ENCODE data around the gene MMP24. TPM values are rescaled to one million over a fixed set of nuclear protein-coding genes. Genes with fewer than 3 reads are reported as not detected.
A peak's percentile ranks its signal among the peaks of the same experiment; 100 is the strongest.
"Not testable (repeated sequence)": the region's sequence is repeated elsewhere in the genome, so short reads cannot be mapped to it uniquely, and the experiment has no call there.

Gene MMP24
- total RNA-seq, 1 donor from 2014 or later = 0.05 TPM

GRCh38 chr20:35196313-35196712, 30.2 kb upstream of the MMP24 start:
- no peak overlapping the region for H3K4me3 Mint-ChIP-seq
- H3K36me3 Mint-ChIP-seq (ENCODE audit: low read depth) = peaks cover 13% of the 10 kb centered on the region
- peaks cover 25% of the 10 kb centered on the region for H3K9me3 Mint-ChIP-seq
- H3K27me3 Mint-ChIP-seq (ENCODE audit: insufficient read depth) = no peaks in the 10 kb centered on the region
- H3K4me1 Mint-ChIP-seq (ENCODE audit: low read depth) = no peaks in the 10 kb centered on the region
- H3K27ac Mint-ChIP-seq = no peak overlapping the region
- intact Hi-C loops (cut with micrococcal nuclease) = no loop called here
- no peak for DNase-seq (ENCODE audit: low spot score)

DNA sequence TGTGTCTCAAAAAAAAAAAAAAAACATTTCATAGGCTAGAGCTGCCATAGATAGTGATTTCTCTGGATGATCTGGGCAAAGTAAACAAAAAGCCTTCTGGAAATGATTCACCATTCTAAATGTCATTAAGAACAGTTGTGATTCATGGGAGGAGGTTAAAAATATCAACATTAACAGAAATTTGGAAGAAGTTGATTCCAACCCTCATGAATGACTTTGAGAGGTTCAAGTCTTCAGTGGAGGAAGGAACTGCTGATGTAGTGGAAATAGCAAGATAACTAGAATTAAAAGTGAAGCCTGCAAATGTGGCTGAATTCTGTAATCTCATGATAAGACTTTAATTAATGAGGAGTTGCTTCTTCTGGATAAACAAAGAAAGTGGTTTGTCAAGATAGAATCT, 26.8 kb upstream of the MMP24 start:
- peaks cover 23% of the 10 kb centered on the region for H3K9me3 Mint-ChIP-seq
- intact Hi-C loops (cut with micrococcal nuclease) = no loop called here
- H3K4me3 Mint-ChIP-seq = no peak overlapping the region
- no peaks in the 10 kb centered on the region for H3K4me1 Mint-ChIP-seq (ENCODE audit: low read depth)
- no peak overlapping the region for H3K27ac Mint-ChIP-seq
- DNase-seq (ENCODE audit: low spot score) = no peak
- peaks cover 13% of the 10 kb centered on the region for H3K36me3 Mint-ChIP-seq (ENCODE audit: low read depth)
- H3K27me3 Mint-ChIP-seq (ENCODE audit: insufficient read depth) = no peaks in the 10 kb centered on the region

DNA sequence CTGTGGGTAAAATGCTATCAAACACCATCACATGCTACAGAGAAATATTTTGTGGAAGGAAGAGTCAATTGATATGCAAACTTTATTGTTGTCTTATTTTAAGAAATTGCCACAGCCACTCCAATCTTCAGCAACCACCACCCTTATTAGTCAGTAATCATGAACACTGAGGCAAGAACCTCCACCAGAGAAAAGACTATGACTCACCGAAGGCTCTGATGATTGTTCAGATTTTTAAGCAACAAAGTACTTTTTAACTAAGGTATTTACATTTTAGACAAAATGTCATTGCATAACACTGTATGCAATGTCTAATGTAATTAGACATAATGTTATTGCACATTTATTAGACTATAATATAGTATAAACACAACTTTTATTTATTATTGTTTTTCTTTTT, 26.2 kb upstream of the MMP24 start:
- H3K4me1 Mint-ChIP-seq (ENCODE audit: low read depth) = no peaks in the 10 kb centered on the region
- peaks cover 13% of the 10 kb centered on the region for H3K36me3 Mint-ChIP-seq (ENCODE audit: low read depth)
- H3K4me3 Mint-ChIP-seq = no peak overlapping the region
- intact Hi-C loops (cut with micrococcal nuclease) = no loop called here
- H3K9me3 Mint-ChIP-seq = peaks cover 19% of the 10 kb centered on the region
- no peaks in the 10 kb centered on the region for H3K27me3 Mint-ChIP-seq (ENCODE audit: insufficient read depth)
- no peak for DNase-seq (ENCODE audit: low spot score)
- H3K27ac Mint-ChIP-seq = no peak overlapping the region

DNA sequence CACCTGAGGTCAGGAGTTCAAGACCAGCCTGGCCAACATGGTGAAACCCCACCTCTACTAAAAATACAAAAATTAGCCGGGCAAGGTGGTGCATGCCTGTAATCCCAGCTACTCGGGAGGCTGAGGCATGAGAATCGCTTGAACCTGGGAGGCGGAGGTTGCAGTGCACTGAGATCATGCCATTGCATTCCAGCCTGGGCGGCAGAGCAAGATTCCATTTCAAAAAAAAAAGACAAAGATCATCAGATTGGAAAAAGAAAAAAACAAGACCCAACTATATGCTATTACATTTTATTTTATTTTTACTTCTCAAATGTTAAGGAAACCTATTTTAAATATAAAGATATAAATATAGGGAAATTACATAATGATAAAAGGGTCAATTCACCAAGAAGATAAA, 25.0 kb upstream of the MMP24 start:
- H3K27me3 Mint-ChIP-seq (ENCODE audit: insufficient read depth); H3K4me3 Mint-ChIP-seq; H3K4me1 Mint-ChIP-seq (ENCODE audit: low read depth); H3K27ac Mint-ChIP-seq; DNase-seq (ENCODE audit: low spot score); intact Hi-C loops (cut with micrococcal nuclease): not testable (repeated sequence)
- H3K36me3 Mint-ChIP-seq (ENCODE audit: low read depth) = peaks cover 11% of the 10 kb centered on the region
- H3K9me3 Mint-ChIP-seq = peaks cover 15% of the 10 kb centered on the region

DNA sequence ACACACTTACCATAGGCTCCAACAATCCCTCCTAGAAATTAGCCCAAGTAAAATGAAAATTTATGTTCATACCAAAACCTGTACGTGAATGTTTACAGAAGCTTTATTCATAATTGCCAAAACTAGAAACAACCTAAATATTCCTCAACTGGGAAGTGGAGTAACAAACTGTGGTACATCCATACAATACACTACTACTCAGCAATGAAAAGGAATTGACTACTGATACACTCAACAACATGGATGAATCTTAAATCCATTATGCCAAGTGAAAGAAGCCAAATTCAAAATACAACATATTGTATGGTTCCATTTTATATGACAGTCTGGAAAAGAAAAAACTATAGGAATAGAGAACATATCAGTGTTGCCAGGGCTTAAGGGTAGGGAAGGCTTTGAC, 19.7 kb upstream of the MMP24 start:
- intact Hi-C loops (cut with micrococcal nuclease) = no loop called here
- H3K27me3 Mint-ChIP-seq (ENCODE audit: insufficient read depth) = no peaks in the 10 kb centered on the region
- H3K4me1 Mint-ChIP-seq (ENCODE audit: low read depth) = no peaks in the 10 kb centered on the region
- H3K36me3 Mint-ChIP-seq (ENCODE audit: low read depth) = no peaks in the 10 kb centered on the region
- DNase-seq (ENCODE audit: low spot score) = no peak
- no peak overlapping the region for H3K4me3 Mint-ChIP-seq
- H3K9me3 Mint-ChIP-seq = no peaks in the 10 kb centered on the region
- H3K27ac Mint-ChIP-seq = no peak overlapping the region

DNA sequence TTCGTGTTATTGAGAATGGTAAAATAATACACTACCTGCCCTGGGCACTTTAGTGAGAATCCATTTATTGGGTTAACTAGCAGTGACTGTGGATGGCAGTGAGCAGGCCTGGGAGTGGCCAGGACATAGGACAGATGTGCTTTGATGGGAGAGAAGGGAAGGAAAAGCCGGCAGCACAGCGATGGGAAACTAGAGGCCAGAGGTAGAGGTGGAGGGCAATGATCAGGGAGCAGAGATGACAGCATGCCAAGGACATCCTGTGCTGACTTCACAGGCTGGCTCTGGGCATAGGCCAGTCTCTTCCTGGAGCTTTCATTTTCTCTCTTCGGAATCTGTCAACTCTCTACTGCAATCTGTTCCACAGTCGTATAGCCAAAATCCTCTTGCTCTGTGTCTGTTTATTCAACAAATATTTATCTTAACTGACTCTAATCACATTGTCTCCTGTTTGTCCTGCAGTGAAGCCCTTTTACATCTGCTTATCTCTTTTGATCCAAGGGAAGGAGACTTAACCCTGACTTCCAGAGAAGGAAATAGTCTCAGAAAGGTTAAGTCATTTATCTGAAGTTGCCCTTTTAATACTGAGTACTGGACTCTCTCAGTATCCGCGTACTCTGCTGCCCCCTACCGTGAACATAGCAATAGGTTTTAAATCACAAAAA, 18.4 kb upstream of the MMP24 start:
- Mint-ChIP-seq H3K36me3 (ENCODE audit: low read depth) (no peaks in the 10 kb centered on the region), H3K4me1 (ENCODE audit: low read depth) (no peaks in the 10 kb centered on the region), H3K9me3 (no peaks in the 10 kb centered on the region), H3K4me3 (no peak overlapping the region), H3K27ac (no peak overlapping the region), H3K27me3 (ENCODE audit: insufficient read depth) (no peaks in the 10 kb centered on the region)
- intact Hi-C loops (cut with micrococcal nuclease) = loop anchor here (1.0 to 2.0 kb wide), 5 partner anchors 61 to 374 kb away; partner anchors contain the start of gene GGT7
- peak; percentile 58 for DNase-seq (ENCODE audit: low spot score)

DNA sequence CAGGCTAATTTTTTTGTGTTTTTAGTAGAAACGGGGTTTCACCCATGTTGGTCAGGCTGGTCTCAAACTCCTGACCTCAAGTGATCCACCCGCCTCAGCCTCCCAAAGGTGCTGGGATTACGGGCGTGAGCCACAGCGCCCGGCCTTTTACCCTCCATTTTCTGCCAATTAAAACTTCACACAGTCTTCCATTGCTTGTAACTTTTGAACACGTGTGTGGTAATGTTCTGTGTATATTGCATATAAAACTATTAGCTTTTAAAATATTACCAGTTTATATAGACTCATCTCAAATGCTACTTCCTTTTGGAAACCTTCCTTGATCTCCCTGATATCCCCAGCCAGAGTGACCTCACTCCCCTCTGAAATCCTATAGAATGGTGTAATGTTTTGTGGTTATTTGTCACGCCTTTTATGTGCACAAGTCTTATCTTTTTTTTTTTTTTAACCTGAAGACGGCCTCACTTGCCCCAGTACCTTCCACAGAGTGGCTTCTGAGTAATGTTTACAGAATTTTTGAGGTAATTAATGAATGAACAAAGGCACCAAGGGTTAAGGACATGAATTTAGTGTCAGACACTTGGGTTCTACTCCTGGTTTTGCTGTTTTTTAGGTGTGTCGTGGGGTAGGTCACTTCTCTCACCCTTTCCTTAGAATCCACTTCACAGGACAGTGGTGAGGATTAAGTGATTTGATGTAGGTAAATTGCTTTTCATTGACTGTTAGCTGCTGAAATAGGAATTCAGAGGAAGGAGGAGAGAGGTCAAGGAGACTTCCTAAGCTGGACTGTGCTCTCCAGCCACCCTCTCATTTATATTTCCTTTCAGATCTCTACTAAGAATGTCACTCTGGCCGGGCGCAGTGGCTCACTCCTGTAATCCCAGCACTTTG, 11.2 kb upstream of the MMP24 start:
- intact Hi-C loops (cut with micrococcal nuclease) = no loop called here
- H3K27me3 Mint-ChIP-seq (ENCODE audit: insufficient read depth) = peaks cover 5% of the 10 kb centered on the region
- no peaks in the 10 kb centered on the region for H3K9me3 Mint-ChIP-seq
- H3K4me3 Mint-ChIP-seq = no peak overlapping the region
- no peak for DNase-seq (ENCODE audit: low spot score)
- H3K27ac Mint-ChIP-seq = no peak overlapping the region
- H3K4me1 Mint-ChIP-seq (ENCODE audit: low read depth) = no peaks in the 10 kb centered on the region
- H3K36me3 Mint-ChIP-seq (ENCODE audit: low read depth) = peaks cover 3% of the 10 kb centered on the region

DNA sequence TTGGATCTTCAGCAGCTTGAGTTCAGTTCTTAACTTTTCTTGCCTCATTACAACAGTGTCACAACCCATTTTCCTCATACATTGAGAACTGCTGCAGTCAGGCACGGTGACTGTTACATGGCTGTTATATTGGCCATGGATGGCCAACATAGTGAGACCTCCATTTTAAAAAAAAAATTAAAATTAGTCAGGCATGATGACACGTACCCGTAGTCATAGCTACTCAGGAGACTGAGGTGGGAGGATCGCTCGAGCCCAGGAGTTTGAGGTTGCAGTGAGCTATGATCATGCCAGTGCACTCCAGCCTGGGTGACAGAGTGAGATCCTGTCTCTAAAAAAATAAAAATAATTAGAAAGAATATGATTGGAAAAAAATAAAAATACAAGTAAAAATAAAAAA, 9.9 kb upstream of the MMP24 start:
- no peak overlapping the region for H3K27ac Mint-ChIP-seq
- peaks cover 5% of the 10 kb centered on the region for H3K27me3 Mint-ChIP-seq (ENCODE audit: insufficient read depth)
- H3K4me1 Mint-ChIP-seq (ENCODE audit: low read depth) = no peaks in the 10 kb centered on the region
- peaks cover 3% of the 10 kb centered on the region for H3K36me3 Mint-ChIP-seq (ENCODE audit: low read depth)
- intact Hi-C loops (cut with micrococcal nuclease) = no loop called here
- DNase-seq (ENCODE audit: low spot score) = no peak
- H3K4me3 Mint-ChIP-seq = no peak overlapping the region
- H3K9me3 Mint-ChIP-seq = no peaks in the 10 kb centered on the region

DNA sequence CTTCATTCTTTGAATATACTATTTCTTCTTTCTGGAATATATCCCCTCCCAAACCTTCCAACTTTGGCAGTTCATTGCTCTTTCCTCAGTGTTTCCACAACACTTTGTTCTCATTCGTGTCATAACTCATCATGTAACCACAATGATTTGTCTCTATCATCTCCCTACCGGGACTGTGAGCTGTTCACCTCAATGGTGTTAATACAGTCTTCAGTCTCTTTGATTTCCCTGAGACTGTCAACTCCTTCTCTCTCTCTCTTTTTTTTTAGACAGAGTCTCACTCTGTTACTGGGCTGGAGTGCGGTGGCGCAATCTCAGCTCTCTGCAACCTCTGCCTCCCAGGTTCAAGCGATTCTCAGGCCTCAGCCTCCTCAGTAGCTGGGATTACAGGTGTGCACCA, 2.5 kb upstream of the MMP24 start:
- intact Hi-C loops (cut with micrococcal nuclease) = no loop called here
- Mint-ChIP-seq H3K36me3 (ENCODE audit: low read depth) (peaks cover 14% of the 10 kb centered on the region), H3K27ac (no peak overlapping the region), H3K4me1 (ENCODE audit: low read depth) (peaks cover 8% of the 10 kb centered on the region), H3K9me3 (no peaks in the 10 kb centered on the region), H3K27me3 (ENCODE audit: insufficient read depth) (peaks cover 34% of the 10 kb centered on the region), H3K4me3 (no peak overlapping the region)
- DNase-seq (ENCODE audit: low spot score) = no peak

DNA sequence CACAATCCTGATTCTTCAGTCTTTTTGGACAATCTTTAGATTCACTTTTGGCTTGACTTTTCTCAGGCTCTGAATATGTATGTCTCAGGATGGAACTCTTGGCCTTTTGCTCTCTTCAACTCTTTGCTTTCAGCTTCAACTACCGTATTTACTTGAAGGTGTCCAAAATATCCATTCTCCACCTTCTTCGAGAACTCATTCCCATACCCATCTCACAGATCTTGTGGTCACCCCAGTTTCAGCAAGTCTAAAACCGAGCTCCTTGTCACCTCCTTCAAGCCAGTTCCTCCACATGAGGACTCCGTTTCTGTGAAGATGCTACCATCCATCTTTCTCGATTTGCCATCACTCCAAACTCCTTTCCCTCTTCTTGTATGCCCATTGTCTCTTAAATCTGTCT, 2.0 kb upstream of the MMP24 start:
- no peaks in the 10 kb centered on the region for H3K9me3 Mint-ChIP-seq
- peaks cover 12% of the 10 kb centered on the region for H3K36me3 Mint-ChIP-seq (ENCODE audit: low read depth)
- intact Hi-C loops (cut with micrococcal nuclease) = no loop called here
- no peak overlapping the region for H3K4me3 Mint-ChIP-seq
- H3K4me1 Mint-ChIP-seq (ENCODE audit: low read depth) = peaks cover 8% of the 10 kb centered on the region
- no peak for DNase-seq (ENCODE audit: low spot score)
- no peak overlapping the region for H3K27ac Mint-ChIP-seq
- peaks cover 38% of the 10 kb centered on the region for H3K27me3 Mint-ChIP-seq (ENCODE audit: insufficient read depth)

DNA sequence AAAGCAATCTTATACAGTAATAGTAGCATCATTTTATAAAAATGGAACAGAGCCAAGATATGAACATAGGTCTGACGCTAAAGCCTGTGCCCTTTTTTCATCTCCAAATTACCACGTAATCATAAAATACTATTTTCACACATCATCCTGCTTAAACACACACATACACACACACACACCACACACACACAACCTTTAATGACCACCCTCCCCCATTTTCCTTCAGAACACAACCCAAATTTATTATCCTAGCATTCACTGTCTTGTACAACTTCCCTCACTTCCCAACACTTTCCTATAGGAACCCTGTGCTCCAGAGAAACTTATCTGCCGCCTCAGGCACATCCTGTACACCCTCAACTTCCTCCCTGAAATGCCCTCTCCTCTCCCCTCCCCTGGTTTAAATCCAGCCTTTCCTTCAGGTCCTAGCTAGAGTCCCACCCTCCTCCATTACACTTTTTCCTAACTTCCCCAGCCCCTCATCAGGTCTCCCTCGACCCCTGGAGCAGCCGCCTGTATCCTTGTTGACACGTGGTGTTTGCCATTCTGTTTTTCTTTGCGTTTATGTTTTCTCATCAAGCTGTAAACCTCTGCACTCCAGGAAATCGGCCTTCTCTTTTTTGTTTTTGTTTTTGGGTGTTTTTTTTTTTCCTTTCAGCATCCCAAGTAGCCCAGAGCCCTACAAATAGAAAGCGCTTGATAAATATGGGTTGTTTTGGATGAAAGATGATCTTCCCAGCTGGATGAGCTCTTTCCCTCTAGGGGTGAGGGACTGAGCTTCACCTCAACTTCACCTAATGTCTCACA, 968 bp upstream of the MMP24 start:
- intact Hi-C loops (cut with micrococcal nuclease) = no loop called here
- no peaks in the 10 kb centered on the region for H3K9me3 Mint-ChIP-seq
- H3K27me3 Mint-ChIP-seq (ENCODE audit: insufficient read depth) = peaks cover 41% of the 10 kb centered on the region
- peak overlapping the region; percentile 71 for H3K4me3 Mint-ChIP-seq
- H3K27ac Mint-ChIP-seq = no peak overlapping the region
- peaks cover 12% of the 10 kb centered on the region for H3K36me3 Mint-ChIP-seq (ENCODE audit: low read depth)
- DNase-seq (ENCODE audit: low spot score) = no peak
- peaks cover 8% of the 10 kb centered on the region for H3K4me1 Mint-ChIP-seq (ENCODE audit: low read depth)

- peaks cover 12% of the 10 kb centered on the region for H3K36me3 Mint-ChIP-seq (ENCODE audit: low read depth)
- intact Hi-C loops (cut with micrococcal nuclease) = loop anchor here (1.0 kb wide), 1 partner anchor 25 kb away; no protein-coding TSS in a partner anchor
- peak; percentile 46 for DNase-seq (ENCODE audit: low spot score)
- H3K9me3 Mint-ChIP-seq = no peaks in the 10 kb centered on the region
- H3K27me3 Mint-ChIP-seq (ENCODE audit: insufficient read depth) = peaks cover 41% of the 10 kb centered on the region
- peaks cover 8% of the 10 kb centered on the region for H3K4me1 Mint-ChIP-seq (ENCODE audit: low read depth)
- peak overlapping the region; percentile 70 for H3K4me3 Mint-ChIP-seq
- H3K27ac Mint-ChIP-seq = no peak overlapping the region
Observed at GRCh38 chr20:35226884-35227681, 593 bp downstream of the MMP24 start.
